ENCODE results near the gene NPR2.

DNA sequence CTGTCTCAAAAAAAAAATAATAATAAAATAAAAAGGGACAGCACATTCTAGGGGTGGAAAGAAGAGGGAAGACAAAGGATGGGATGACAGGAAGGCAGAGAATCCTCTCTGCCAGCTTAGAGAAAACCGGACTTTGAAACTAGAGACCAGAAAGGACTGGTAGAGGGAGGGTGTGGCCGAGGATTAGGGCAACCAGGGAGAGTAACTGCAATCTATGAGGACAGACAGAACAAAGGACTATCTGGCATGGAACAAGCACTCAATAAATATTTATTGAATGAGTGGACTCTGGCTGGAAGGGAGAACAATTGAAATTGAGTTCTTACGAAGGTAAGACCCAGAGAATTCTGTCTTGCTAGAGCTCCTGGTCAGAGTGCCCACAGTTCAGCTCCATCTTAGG is 44.8 kb upstream of the NPR2 start:
- no peak for TF ChIP-seq POLR2A (IDR thresholded peaks at IDR 0.05; ENCODE audit: low read length)
- no peak for TF ChIP-seq GATA1 (IDR thresholded peaks at IDR 0.05; ENCODE audit: low read depth, low read length)

Measured in erythroblast (primary cell).